ENCODE measurements around the gene GRB7.
A peak's percentile ranks its signal among the peaks of the same experiment; 100 is the strongest.

Gene GRB7

GRCh38 chr17:39751016-39751543 lies 13.3 kb downstream of the GRB7 start:
- TF ChIP-seq CTCF (conservative IDR thresholded peaks at IDR 0.05; ENCODE audit: low read length) = no peak
- no peak overlapping the region for H3K4me3 ChIP-seq (ENCODE audit: low read length)
- no peak for DNase-seq (ENCODE audit: low read depth)

GRCh38 chr17:39751637-39752036 lies 13.9 kb downstream of the GRB7 start:
- TF ChIP-seq CTCF (conservative IDR thresholded peaks at IDR 0.05; ENCODE audit: low read length) = no peak
- H3K4me3 ChIP-seq (ENCODE audit: low read length) = no peak overlapping the region
- DNase-seq (ENCODE audit: low read depth) = no peak

GRCh38 chr17:39752241-39752881 lies 14.6 kb downstream of the GRB7 start:
- H3K4me3 ChIP-seq (ENCODE audit: low read length) = no peak overlapping the region
- no peak for DNase-seq (ENCODE audit: low read depth)
- TF ChIP-seq CTCF (conservative IDR thresholded peaks at IDR 0.05; ENCODE audit: low read length) = no peak

- peak overlapping the region; percentile 75 for H3K4me3 ChIP-seq (ENCODE audit: low read length)
- DNase-seq (ENCODE audit: low read depth) = no peak
- TF ChIP-seq CTCF (conservative IDR thresholded peaks at IDR 0.05; ENCODE audit: low read length) = no peak
Observed at GRCh38 chr17:39753514-39754160, 15.9 kb downstream of the GRB7 start.

GRCh38 chr17:39754161-39754957 lies 16.6 kb downstream of the GRB7 start:
- peak overlapping the region; percentile 75 for H3K4me3 ChIP-seq (ENCODE audit: low read length)
- peak; percentile 90 for DNase-seq (ENCODE audit: low read depth)
- TF ChIP-seq CTCF (conservative IDR thresholded peaks at IDR 0.05; ENCODE audit: low read length) = peak; percentile 54

- H3K4me3 ChIP-seq (ENCODE audit: low read length) = peak overlapping the region; percentile 75
- no peak for TF ChIP-seq CTCF (conservative IDR thresholded peaks at IDR 0.05; ENCODE audit: low read length)
- DNase-seq (ENCODE audit: low read depth) = no peak
Observed at GRCh38 chr17:39754958-39755553, 17.3 kb downstream of the GRB7 start.
